HCT116 (cell line): ENCODE measurements around the gene ADARB1. TPM values are rescaled to one million over a fixed set of nuclear protein-coding genes. Genes with fewer than 3 reads are reported as not detected.

Source experiments
- ATAC-seq: fragments of 200-7000 bp; cut with Tn5 transposase; 2 replicates; pipeline ENCODE4 v1.9.1; 2020; ENCODE audit warnings: mild to moderate bottlenecking, moderate library complexity
- BruUV-seq: library from RNA; stranded (reverse); fragments of 400-500 nt; replicated peaks from 2 replicates; lab custom pipeline; 2021; lab: Mats Ljungman, UMichigan
- CTCF ChIA-PET: fragments of 300-600 bp; sonication (Branson Sonifier 250); formaldehyde crosslinking; loops from one replicate; lab custom pipeline; 2021; ENCODE audit warnings: antibody characterized with exemption; lab: Charles Lee
- POLR2A ChIA-PET: fragments of 300-600, 350-600 bp; sonication (Branson Sonifier 250); formaldehyde crosslinking; loops from one replicate; lab custom pipeline; 2021; ENCODE audit warnings: antibody characterized with exemption; lab: Charles Lee
- RAD21 ChIA-PET, 2 experiments: fragments of 300-600 bp; sonication (Branson Sonifier 250); formaldehyde crosslinking; loops; one replicate each; lab custom pipeline; 2023; ENCODE audit warnings: low total read pairs in 2 of 2; ENCODE audit not compliant: uncharacterized antibody in 2 of 2, unreplicated experiment in 2 of 2, low non-redundant PET in 1 of 2; lab: Charles Lee
- DNase-seq: peaks from one replicate; pipeline ENCODE4 v3.0.0-alpha.2; 2010; ENCODE audit warnings: low read depth, low spot score
- H2AFZ ChIP-seq: fragments of 200-600 bp; shearing (Covaris generic), sonication (generic); 2 replicates; pipeline ENCODE4 v1.6.1; 2017; ENCODE audit warnings: low read depth, mixed run types, mixed read lengths, antibody characterized with exemption, low read length; ENCODE audit not compliant: poor library complexity, severe bottlenecking
- H3K27ac ChIP-seq: 2 replicates; pipeline ENCODE4 v1.5.1; 2012; ENCODE audit warnings: low read depth, low read length
- H3K27me3 ChIP-seq: fragments of 200-600 bp; sonication (generic); 2 replicates; pipeline ENCODE4 v1.6.1; 2016; ENCODE audit warnings: mixed run types, low read length, mixed read lengths; ENCODE audit not compliant: insufficient read depth
- H3K36me3 ChIP-seq, 2 experiments: fragments of 200-500 bp in 1 of 2; fragments of 200-600 bp in 1 of 2; sonication (Bioruptor generic) in 1 of 2; sonication (generic) in 1 of 2; 2 replicates each; pipeline versions ENCODE4 v1.5.1 to v1.6.1; 2014 to 2016; ENCODE audit warnings: low read length in 2 of 2, inconsistent platforms in 1 of 2, mixed read lengths in 1 of 2, mixed run types in 1 of 2; ENCODE audit not compliant: insufficient read depth in 2 of 2, control insufficient read depth in 1 of 2
- H3K4me1 ChIP-seq, 2 experiments: fragments of 200-600 bp in 1 of 2; sonication (generic) in 1 of 2; 2 replicates each; pipeline versions ENCODE4 v1.5.1 to v1.6.1; 2012 to 2017; ENCODE audit warnings: low read length in 2 of 2, inconsistent platforms in 1 of 2, mild to moderate bottlenecking in 1 of 2, mixed read lengths in 1 of 2, mixed run types in 1 of 2, moderate library complexity in 1 of 2; ENCODE audit not compliant: insufficient read depth in 2 of 2, control insufficient read depth in 1 of 2
- H3K4me2 ChIP-seq: fragments of 200-600 bp; sonication (generic); 2 replicates; pipeline ENCODE4 v1.6.1; 2017; ENCODE audit warnings: mixed run types, low read length, mixed read lengths
- H3K4me3 ChIP-seq, 2 experiments: fragments of 200-600 bp in 1 of 2; sonication (generic) in 1 of 2; replicated peaks in 1 of 2; 2 replicates each; pipeline ENCODE4 v1.5.1; 2011 to 2016; ENCODE audit warnings: low read length in 2 of 2, control low read depth in 1 of 2, low read depth in 1 of 2, mild to moderate bottlenecking in 1 of 2, mixed read lengths in 1 of 2, mixed run types in 1 of 2
- H3K79me2 ChIP-seq: fragments of 200-600 bp; sonication (generic); 2 replicates; pipeline ENCODE4 v1.6.1; 2017; ENCODE audit warnings: mild to moderate bottlenecking, mixed run types, low read length, moderate library complexity, mixed read lengths; ENCODE audit not compliant: insufficient read depth
- H3K9ac ChIP-seq: fragments of 200-600 bp; sonication (generic); 2 replicates; pipeline ENCODE4 v1.6.1; 2016; ENCODE audit warnings: low read length, mixed read lengths
- H3K9me2 ChIP-seq: fragments of 200-600 bp; sonication (generic), shearing (Covaris generic); 2 replicates; pipeline ENCODE4 v1.6.1; 2017; ENCODE audit warnings: mixed run types, mild to moderate bottlenecking, moderate library complexity; ENCODE audit not compliant: insufficient read depth
- H3K9me3 ChIP-seq, 2 experiments: fragments of 200-500 bp in 1 of 2; fragments of 200-600 bp in 1 of 2; sonication (Bioruptor generic) in 1 of 2; sonication (generic) in 1 of 2; 2 replicates each; pipeline ENCODE4 v1.6.1; 2014 to 2017; ENCODE audit warnings: low read length in 2 of 2, mixed read lengths in 2 of 2, inconsistent platforms in 1 of 2, low read depth in 1 of 2, mild to moderate bottlenecking in 1 of 2, mixed run types in 1 of 2, moderate library complexity in 1 of 2; ENCODE audit not compliant: control insufficient read depth in 1 of 2, insufficient read depth in 1 of 2
- H4K20me1 ChIP-seq: fragments of 200-600 bp; sonication (generic), shearing (Covaris generic); 2 replicates; pipeline ENCODE4 v1.6.1; 2017; ENCODE audit warnings: mixed run types, mild to moderate bottlenecking, moderate library complexity; ENCODE audit not compliant: insufficient read depth
- CBX3 ChIP-seq: IDR thresholded peaks from 2 replicates; pipeline ENCODE4 v1.6.1; 2012; ENCODE audit warnings: low read depth
- EGR1 ChIP-seq: IDR thresholded peaks from 2 replicates; pipeline ENCODE4 v1.6.1; 2012; ENCODE audit warnings: low read depth
- ELF1 ChIP-seq: IDR thresholded peaks from 2 replicates; pipeline ENCODE4 v1.6.1; 2012; ENCODE audit warnings: low read depth, borderline replicate concordance
- EZH2 ChIP-seq: fragments of 200-600 bp; sonication (generic); IDR thresholded peaks from 2 replicates; pipeline ENCODE4 v1.6.1; 2017; ENCODE audit warnings: antibody characterized with exemption, mixed run types
- FOSL1 ChIP-seq: IDR thresholded peaks from 2 replicates; pipeline ENCODE4 v1.6.1; 2012; ENCODE audit warnings: low read depth
- POLR2AphosphoS5 ChIP-seq: IDR thresholded peaks from 2 replicates; pipeline ENCODE4 v1.6.1; 2011; ENCODE audit warnings: mild to moderate bottlenecking, low read depth, low read length, moderate library complexity
- SIN3A ChIP-seq: IDR thresholded peaks from 2 replicates; pipeline ENCODE4 v1.6.1; 2012; ENCODE audit warnings: low read depth
- SRF ChIP-seq: IDR thresholded peaks from 2 replicates; pipeline ENCODE4 v1.6.1; 2012; ENCODE audit warnings: low read depth
- TCF7L2 ChIP-seq: IDR thresholded peaks from 2 replicates; pipeline ENCODE4 v1.7.0; 2011; ENCODE audit warnings: borderline replicate concordance, inconsistent platforms; ENCODE audit not compliant: insufficient read depth, insufficient read length; ENCODE audit errors: extremely low read depth
- YY1 ChIP-seq: IDR thresholded peaks from 2 replicates; pipeline ENCODE4 v1.6.1; 2011; ENCODE audit warnings: low read length, low read depth, moderate library complexity, mild to moderate bottlenecking; ENCODE audit not compliant: insufficient replicate concordance; ENCODE audit errors: extremely low read depth
- ZFX ChIP-seq: fragments of 450-650 bp; IDR thresholded peaks from 2 replicates; pipeline ENCODE4 v1.6.1; 2017
- intact Hi-C: fragments of 100-400 bp; cut with micrococcal nuclease; formaldehyde crosslinking; loops from 2 replicates; pipeline ENCODE4 v1.10.0; 2022
- total RNA-seq: library from RNA; stranded (reverse); gene quantifications from one replicate; pipeline ENCODE4 v1.2.1, GENCODE V29; 2021; ENCODE audit not compliant: unreplicated experiment
- TF ChIP-seq, protein P1 (sequence below): IDR thresholded peaks from 2 replicates; pipeline ENCODE4 v1.6.1; 2012; ENCODE audit warnings: low read depth
- TF ChIP-seq, protein P2 (sequence below): IDR thresholded peaks from 2 replicates; pipeline ENCODE4 v1.6.1; 2012

Gene ADARB1
- total RNA-seq, 1 experiment from 2014 or later = 13.5 TPM

DNA sequence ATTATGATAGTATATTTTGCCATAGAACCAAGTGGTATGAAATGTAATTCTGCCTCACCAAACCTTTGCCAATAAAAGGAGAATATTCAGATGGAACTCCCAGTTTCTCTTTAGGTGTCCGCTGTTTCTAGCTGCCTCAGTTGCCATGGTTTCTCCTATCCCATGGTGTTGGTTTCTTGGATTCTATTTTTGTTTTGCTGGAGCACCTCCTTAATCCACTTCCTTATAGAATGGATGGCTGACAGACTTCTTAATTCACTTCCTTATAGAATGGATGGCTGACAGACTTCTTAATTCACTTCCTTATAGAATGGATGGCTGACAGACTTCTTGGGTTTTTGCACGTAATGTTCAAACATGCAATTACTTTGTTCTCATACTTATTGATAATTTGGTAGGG lies 43.7 kb downstream of the ADARB1 start:
- Histone ChIP-seq H3K36me3 (no peaks in the 10 kb centered on the region), H3K4me2 (no peak overlapping the region), H3K27ac (no peak overlapping the region), H2AFZ (no peak overlapping the region)
- CTCF ChIA-PET = interaction anchor here (1.1 to 1.5 kb wide), 2 partner anchors 12 to 20 kb away, joined by 3 to 4 read pairs; no protein-coding TSS in a partner anchor
- DNase-seq = no peak
- no peak for TF ChIP-seq FOSL1
- no peak for TF ChIP-seq ELF1
- TF ChIP-seq TCF7L2 = no peak
- TF ChIP-seq SRF = no peak
- TF ChIP-seq, protein P1, sequence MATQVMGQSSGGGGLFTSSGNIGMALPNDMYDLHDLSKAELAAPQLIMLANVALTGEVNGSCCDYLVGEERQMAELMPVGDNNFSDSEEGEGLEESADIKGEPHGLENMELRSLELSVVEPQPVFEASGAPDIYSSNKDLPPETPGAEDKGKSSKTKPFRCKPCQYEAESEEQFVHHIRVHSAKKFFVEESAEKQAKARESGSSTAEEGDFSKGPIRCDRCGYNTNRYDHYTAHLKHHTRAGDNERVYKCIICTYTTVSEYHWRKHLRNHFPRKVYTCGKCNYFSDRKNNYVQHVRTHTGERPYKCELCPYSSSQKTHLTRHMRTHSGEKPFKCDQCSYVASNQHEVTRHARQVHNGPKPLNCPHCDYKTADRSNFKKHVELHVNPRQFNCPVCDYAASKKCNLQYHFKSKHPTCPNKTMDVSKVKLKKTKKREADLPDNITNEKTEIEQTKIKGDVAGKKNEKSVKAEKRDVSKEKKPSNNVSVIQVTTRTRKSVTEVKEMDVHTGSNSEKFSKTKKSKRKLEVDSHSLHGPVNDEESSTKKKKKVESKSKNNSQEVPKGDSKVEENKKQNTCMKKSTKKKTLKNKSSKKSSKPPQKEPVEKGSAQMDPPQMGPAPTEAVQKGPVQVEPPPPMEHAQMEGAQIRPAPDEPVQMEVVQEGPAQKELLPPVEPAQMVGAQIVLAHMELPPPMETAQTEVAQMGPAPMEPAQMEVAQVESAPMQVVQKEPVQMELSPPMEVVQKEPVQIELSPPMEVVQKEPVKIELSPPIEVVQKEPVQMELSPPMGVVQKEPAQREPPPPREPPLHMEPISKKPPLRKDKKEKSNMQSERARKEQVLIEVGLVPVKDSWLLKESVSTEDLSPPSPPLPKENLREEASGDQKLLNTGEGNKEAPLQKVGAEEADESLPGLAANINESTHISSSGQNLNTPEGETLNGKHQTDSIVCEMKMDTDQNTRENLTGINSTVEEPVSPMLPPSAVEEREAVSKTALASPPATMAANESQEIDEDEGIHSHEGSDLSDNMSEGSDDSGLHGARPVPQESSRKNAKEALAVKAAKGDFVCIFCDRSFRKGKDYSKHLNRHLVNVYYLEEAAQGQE = no peak
- TF ChIP-seq ZFX = no peak
- TF ChIP-seq, protein P2, sequence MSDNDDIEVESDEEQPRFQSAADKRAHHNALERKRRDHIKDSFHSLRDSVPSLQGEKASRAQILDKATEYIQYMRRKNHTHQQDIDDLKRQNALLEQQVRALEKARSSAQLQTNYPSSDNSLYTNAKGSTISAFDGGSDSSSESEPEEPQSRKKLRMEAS = no peak
- TF ChIP-seq EGR1 = no peak
- no peak for TF ChIP-seq YY1
- no peak for TF ChIP-seq EZH2
- TF ChIP-seq CBX3 = no peak
- TF ChIP-seq POLR2AphosphoS5 = no peak
- no peak for TF ChIP-seq SIN3A
- TF ChIP-seq, all 23 proteins: peak for 0
- H4K20me1 ChIP-seq = no peaks in the 10 kb centered on the region
- H3K9ac ChIP-seq = no peak overlapping the region
- no peak overlapping the region for H3K4me3 ChIP-seq
- no TSS peak for BruUV-seq
- H3K9me3 ChIP-seq = no peaks in the 10 kb centered on the region
- H3K27me3 ChIP-seq = no peaks in the 10 kb centered on the region
- no peaks in the 10 kb centered on the region for H3K4me1 ChIP-seq
- ATAC-seq = no peak
- intact Hi-C loops = no loop called here
- no peaks in the 10 kb centered on the region for H3K79me2 ChIP-seq
- H3K9me2 ChIP-seq = no peaks in the 10 kb centered on the region
- ChIA-PET POLR2A (no interaction called here), RAD21 (no interaction called here)
